UCSD-AML1 (cell line): ENCODE results near the gene RGS9.
"Not testable (repeated sequence)": the region's sequence is repeated elsewhere in the genome, so short reads cannot be mapped to it uniquely, and the experiment has no call there.

Source experiments
- DNase-seq: peaks from one replicate; lab custom pipeline; 2025; ENCODE audit not compliant: unreplicated experiment; lab: John Stamatoyannopoulos, UW

Gene RGS9

DNA sequence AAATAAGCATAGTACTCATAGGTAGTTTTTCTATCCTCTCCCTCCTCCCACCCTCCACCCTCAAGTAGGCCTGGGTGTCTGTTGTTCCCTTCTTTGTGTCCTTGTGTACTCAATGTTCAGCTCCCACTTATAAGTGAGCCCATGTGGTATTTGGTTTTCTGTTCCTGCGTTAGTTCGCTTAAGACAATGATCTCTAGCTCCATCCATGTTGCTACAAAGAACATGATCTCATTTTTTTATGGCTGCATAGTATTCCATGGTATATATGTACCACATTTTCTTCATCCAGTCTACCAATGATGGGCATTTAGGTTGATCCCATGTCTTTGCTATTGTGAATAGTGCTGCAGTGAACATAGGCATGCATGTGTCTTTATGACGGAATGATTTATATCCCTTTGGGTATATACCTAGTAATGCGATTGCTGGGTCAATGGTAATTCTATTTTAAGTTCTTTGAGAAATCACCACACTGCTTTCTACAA is 43.6 kb downstream of the RGS9 start:
- DNase-seq = not testable (repeated sequence)

DNA sequence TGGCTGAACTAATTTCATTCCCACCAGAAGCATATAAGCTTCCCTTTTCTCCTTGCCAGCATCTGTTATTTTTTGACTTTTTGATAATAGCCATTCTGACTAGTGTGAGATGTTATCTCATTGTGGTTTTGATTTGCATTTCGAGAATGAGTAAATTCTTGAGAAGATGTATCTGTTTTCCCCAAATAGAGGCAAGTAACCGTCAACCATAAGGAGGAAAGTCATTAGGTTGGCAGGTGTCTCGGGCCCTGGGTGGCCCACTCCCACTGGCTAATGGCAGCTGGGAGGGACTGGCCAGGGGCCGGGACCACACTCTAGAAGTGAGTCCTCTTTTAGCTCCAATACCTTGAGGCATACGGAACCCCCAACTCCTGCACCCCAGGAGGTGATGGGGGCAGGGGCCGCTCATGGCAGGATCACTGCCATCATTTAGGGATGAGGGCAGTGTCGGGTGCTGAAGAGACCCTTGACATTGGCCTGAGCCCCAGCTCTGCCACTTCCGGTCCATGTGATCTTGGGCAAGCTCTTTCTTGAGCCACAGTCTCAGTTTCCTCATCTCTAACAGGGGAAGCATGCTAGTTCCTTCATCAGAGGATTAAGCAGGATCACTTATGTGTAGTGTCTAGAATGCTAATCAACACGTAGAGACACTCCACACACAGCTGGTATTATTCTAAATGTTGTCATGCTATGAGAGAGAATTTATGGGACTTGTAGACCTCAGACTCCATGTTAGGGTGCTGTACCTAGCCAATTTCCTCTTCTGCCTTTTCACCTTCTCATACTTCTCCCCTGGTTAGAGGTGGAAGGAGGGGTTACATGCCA is 44.3 kb downstream of the RGS9 start:
- DNase-seq = no peak

GRCh38 chr17:65182233-65182632 is 45.1 kb downstream of the RGS9 start:
- DNase-seq = no peak

- DNase-seq = no peak
Measured at GRCh38 chr17:65183736-65184135, 46.6 kb downstream of the RGS9 start.

DNA sequence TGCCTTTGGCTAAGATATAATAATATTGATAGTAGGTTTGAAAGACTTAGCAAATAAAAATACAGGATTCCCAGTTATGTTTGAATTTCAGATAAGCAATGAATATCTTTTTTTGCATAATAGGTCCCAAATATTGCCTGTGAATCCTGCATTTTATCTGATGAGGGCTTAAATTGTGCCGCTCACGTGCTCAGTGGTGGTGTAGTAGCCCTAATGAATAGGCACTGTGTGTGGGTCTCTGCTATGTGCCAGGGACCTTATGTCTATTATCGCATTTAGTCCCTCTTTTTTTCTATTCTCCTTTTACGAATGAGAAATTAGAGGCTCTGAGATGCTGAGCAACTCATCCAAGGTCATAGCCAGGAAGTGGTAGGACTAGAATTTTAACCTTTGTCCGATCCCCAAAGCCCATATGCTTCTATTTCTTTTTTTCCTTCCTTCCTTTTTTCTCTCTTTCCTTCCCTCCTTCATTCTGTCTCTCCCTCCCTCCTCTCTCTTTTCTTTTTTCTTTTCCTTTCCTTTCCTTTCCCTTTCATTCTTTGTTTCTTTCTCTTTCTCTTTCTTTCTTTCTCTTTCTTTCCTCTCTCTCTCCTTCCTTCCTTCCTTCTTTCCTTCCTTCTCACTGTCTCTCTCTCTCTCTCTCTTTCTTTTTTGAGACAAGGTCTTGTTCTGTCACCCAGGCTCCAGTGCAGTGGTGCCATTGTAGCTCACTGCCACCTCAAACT is 47.2 kb downstream of the RGS9 start:
- DNase-seq = no peak

DNA sequence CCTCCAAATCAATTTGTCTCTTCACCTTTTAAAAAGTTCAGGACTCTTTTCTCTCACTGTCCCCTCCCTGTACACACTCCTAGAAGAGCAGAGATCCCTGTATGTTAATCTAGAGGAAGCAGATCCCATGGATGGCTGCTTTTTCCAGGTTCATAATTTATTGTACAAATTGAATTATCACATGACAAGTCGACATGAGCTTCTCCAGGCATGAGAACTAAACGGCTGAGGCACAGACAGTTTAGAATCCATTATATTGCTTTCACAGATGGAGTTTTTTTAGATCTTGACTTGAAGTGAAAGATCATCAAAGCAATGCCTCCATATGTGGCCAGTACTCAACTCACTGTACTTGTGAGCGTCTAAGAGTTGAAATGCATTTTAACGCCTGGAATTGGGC is 47.9 kb downstream of the RGS9 start:
- no peak for DNase-seq

- no peak for DNase-seq
Measured at GRCh38 chr17:65185668-65186382, 48.7 kb downstream of the RGS9 start.

- no peak for DNase-seq
Measured at GRCh38 chr17:65190467-65191097, 53.4 kb downstream of the RGS9 start.

GRCh38 chr17:65191811-65192740 is 54.9 kb downstream of the RGS9 start:
- no peak for DNase-seq

DNA sequence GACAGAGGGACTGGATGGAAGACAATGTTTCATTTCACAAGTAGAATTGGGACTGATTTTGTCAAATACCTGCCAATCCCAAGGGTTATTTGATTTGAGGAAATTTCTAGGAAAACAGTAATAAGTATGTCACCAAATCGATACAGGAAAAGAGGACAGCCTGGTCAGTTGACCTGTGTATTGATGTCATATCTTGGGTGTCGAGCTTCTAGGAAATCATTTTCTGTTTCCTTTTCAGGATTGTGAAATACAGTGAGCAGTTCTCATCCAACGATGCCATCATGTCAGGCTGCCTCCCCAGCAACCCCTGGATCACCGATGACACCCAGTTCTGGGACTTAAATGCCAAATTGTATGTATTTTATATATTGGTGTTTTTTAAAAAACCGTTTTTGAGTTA is 56.1 kb downstream of the RGS9 start:
- DNase-seq = no peak

DNA sequence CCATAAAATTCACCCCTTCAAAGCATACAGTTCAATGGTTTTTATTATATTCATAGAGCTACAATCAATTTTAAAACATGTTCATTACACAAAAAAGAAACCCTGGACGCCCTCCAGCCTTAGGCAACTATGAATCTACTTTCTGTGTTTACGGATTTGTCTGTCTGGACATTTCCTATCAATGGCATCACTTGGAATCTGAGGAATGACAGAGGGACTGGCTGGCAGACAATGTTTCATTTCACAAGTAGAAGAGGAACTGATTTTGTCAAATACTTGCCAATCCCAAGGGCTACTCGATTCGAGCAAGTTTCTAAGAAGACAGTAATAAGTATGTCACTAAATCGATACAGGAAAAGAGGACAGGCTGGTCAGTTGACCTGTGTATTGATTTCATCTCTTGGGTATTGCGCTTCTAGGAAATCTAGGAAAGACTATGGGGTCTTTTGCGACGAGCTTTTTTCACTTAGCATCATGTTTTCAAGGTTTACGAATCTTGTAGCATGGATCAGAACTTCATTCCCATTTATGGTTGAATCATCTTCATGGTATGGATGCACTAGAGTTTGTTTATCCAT is 56.6 kb downstream of the RGS9 start:
- no peak for DNase-seq

GRCh38 chr17:65194670-65195334 is 57.6 kb downstream of the RGS9 start:
- no peak for DNase-seq

GRCh38 chr17:65195716-65196115 is 58.5 kb downstream of the RGS9 start:
- no peak for DNase-seq

DNA sequence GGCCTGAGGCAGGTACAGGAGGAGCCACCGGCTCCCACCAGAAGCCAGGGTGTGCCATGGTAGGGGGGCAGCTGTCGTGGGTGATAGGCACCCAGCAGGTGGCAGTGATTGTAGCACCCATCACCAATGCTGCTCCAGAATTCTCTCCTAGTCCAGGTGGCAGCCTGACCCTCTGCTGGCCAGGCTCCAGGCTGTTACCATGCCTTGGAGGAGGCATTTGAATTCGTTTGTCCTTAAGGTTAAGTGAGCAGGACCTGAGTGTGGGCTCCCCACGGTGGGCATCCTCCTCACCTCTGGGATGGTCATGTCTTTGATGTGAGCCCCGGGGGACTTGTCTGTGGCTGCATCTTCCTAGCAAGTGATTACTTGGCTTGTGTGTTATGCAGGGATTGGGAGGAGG is 59.4 kb downstream of the RGS9 start:
- no peak for DNase-seq

- DNase-seq = no peak
Measured at GRCh38 chr17:65197201-65197600, 60.0 kb downstream of the RGS9 start.

DNA sequence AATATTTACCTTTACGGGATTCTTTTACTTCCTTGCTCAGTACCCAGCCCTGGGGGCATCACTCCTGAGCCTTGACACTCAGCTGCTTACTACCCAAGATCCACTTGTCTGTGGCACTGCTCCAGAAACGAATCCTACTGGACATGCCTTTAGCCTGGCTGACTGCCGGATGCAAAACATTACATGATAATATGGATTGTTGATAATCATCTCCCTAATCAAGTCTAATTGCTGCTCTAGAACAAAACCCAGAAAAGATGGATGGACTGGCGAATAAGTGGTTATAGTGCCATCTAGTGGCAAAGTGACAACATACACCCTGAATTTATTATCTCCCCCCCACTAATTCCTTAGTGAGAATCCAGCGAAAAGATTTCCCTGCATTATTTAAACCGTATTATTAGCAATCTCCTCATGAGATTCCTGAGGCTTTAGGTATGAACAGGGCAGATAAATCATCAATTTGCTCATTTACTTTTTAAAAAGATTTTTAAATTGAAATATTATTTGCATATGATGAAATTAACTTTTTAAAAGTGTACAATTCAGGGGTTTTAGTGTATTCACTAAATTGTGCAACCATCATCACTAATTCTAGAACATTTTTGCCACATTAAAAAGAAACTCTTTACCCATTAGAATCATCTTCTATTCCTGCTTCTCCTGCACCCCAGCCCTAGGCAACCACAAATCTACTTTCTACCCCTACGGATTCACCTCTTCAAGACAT is 61.6 kb downstream of the RGS9 start:
- DNase-seq = no peak

GRCh38 chr17:65201331-65201730 is 64.2 kb downstream of the RGS9 start:
- no peak for DNase-seq

GRCh38 chr17:65202844-65203571 is 65.8 kb downstream of the RGS9 start:
- no peak for DNase-seq
